ENCODE results near the gene PRKG1.

- TF ChIP-seq MAX (CRISPR knock-in tag; IDR thresholded peaks at IDR 0.05) = no peak
- no peak for TF ChIP-seq ZSCAN18 (CRISPR knock-in tag; IDR thresholded peaks at IDR 0.05)
- no peak for TF ChIP-seq CTCF (IDR thresholded peaks at IDR 0.05)
- no peak for TF ChIP-seq ATF3 (CRISPR knock-in tag; conservative IDR thresholded peaks at IDR 0.05)
Measured at GRCh38 chr10:52145636-52146035, 1071.3 kb downstream of the PRKG1 start.

Data from WTC11 (cell line).